C4-2B (cell line): ENCODE measurements around the gene COL6A1.

Experiments
- H3K27ac ChIP-seq: fragments of 450-650 bp; 2 replicates; pipeline ENCODE4 v1.5.1; 2017
- CTCF ChIP-seq: fragments of 450-650 bp; conservative IDR thresholded peaks from 2 replicates; pipeline ENCODE4 v1.5.1; 2017; ENCODE audit warnings: mild to moderate bottlenecking
- ZFX ChIP-seq: fragments of 450-650 bp; IDR thresholded peaks from 2 replicates; pipeline ENCODE4 v1.6.1; 2017

Gene COL6A1

GRCh38 chr21:45994759-45995685, 13.5 kb downstream of the COL6A1 start:
- TF ChIP-seq ZFX, result no peak
- no peak for TF ChIP-seq CTCF

GRCh38 chr21:45995686-45996179, 14.2 kb downstream of the COL6A1 start:
- TF ChIP-seq CTCF, result no peak
- no peak overlapping the region for H3K27ac ChIP-seq

More at GRCh38 chr21:45994759-45995685, 13.5 kb downstream of the COL6A1 start:
- no peak overlapping the region for H3K27ac ChIP-seq

GRCh38 chr21:45996311-45997204, 15.0 kb downstream of the COL6A1 start:
- H3K27ac ChIP-seq, result no peak overlapping the region
- TF ChIP-seq CTCF, result no peak
- TF ChIP-seq ZFX, result no peak

- TF ChIP-seq CTCF, result no peak
- no peak for TF ChIP-seq ZFX
- H3K27ac ChIP-seq, result no peak overlapping the region
Measured at GRCh38 chr21:45997205-45997494, 15.6 kb downstream of the COL6A1 start.

GRCh38 chr21:45997495-45998275, 16.1 kb downstream of the COL6A1 start:
- no peak overlapping the region for H3K27ac ChIP-seq
- TF ChIP-seq CTCF (no peak), ZFX (no peak)

GRCh38 chr21:45998276-45998701, 16.7 kb downstream of the COL6A1 start:
- TF ChIP-seq CTCF (no peak), ZFX (no peak)
- H3K27ac ChIP-seq, result no peak overlapping the region
